Aorta (tissue), 5 donors: ENCODE results near the gene PLEKHN1. TPM values are rescaled to one million over a fixed set of nuclear protein-coding genes. Genes with fewer than 3 reads are reported as not detected.
"Not testable (repeated sequence)": the region's sequence is repeated elsewhere in the genome, so short reads cannot be mapped to it uniquely, and the experiment has no call there.

ENCODE experiments used
- ATAC-seq: fragments of 200-7000 bp; cut with Tn5 transposase; one replicate; pipeline ENCODE4 v1.9.1; 2022; ENCODE audit warnings: moderate library complexity; ENCODE audit not compliant: low FRiP score
- DNase-seq, 2 donors: peaks; one replicate each; pipeline ENCODE4 v3.0.0-alpha.2; 2020
- H3K27ac ChIP-seq, 2 donors: one replicate each; pipeline ENCODE4 v1.5.1; 2013; ENCODE audit warnings: low read length in 2 of 2, mild to moderate bottlenecking in 2 of 2, moderate library complexity in 2 of 2, control low read depth in 1 of 2, inconsistent platforms in 1 of 2, low read depth in 1 of 2
- H3K27me3 ChIP-seq, 2 donors: one replicate each; pipeline ENCODE4 v1.6.1; 2013; ENCODE audit warnings: control low read depth in 1 of 2, low read length in 1 of 2, mild to moderate bottlenecking in 1 of 2, moderate library complexity in 1 of 2; ENCODE audit not compliant: insufficient read depth in 2 of 2, control insufficient read depth in 1 of 2
- H3K36me3 ChIP-seq, 2 donors: one replicate each; pipeline ENCODE4 v1.6.1; 2013; ENCODE audit warnings: control low read depth in 1 of 2, low read length in 1 of 2, mild to moderate bottlenecking in 1 of 2; ENCODE audit not compliant: insufficient read depth in 2 of 2, control insufficient read depth in 1 of 2
- H3K4me1 ChIP-seq, 2 donors: one replicate each; pipeline ENCODE4 v1.6.1; 2013; ENCODE audit warnings: low read length in 2 of 2, control low read depth in 1 of 2, mild to moderate bottlenecking in 1 of 2, moderate library complexity in 1 of 2; ENCODE audit not compliant: insufficient read depth in 2 of 2, control insufficient read depth in 1 of 2
- H3K4me3 ChIP-seq, 2 donors: one replicate each; pipeline ENCODE4 v1.5.1; 2013; ENCODE audit warnings: low read length in 2 of 2, control low read depth in 1 of 2, mild to moderate bottlenecking in 1 of 2
- H3K9me3 ChIP-seq: one replicate; pipeline ENCODE4 v1.6.1; 2013; ENCODE audit warnings: mild to moderate bottlenecking, low read length; ENCODE audit not compliant: control insufficient read depth
- WGBS, 2 donors: extraction: QIAGEN DNeasy Blood & Tissue Kit; methylation state at CpG; one replicate each; pipeline ENCODE4 v1.1.7; 2013; 5-methylcytosine and 5-hydroxymethylcytosine counted together
- intact Hi-C, 2 donors: fragments of 100-400 bp; cut with DNase I; formaldehyde crosslinking; loops; one replicate each; pipeline versions ENCODE4 v1.14.2 to v1.15.0; 2022
- polyA plus RNA-seq, 2 donors: library from polyadenylated mRNA; stranded (reverse); fragments of 200-250 nt; gene quantifications; one replicate each; pipeline ENCODE4 v1.2.3, GENCODE V29; 2013
- total RNA-seq, 2 donors: library from RNA; stranded (reverse); fragmentation: NEBNext Ultra II Directional; extraction: Animal tissue kit (Norgen Biotek cat#: 25700); gene quantifications; one replicate each; pipeline ENCODE4 v1.2.1, GENCODE V29; 2021
- donor health status: healthy with polysubstance abuse.
- donor health status: Bipolar disorder and iron deficiency.
- donor health status: DM: no; HTN: no; CAD: no.
- donor health status: DM: no; HTN: no; CAD: no.
- donor health status: DM: yes; HTN: yes; CAD: no.

PLEKHN1 gene
- total and polyA plus RNA-seq, 4 donors = 0.13 to 1.2 (median 0.57) TPM

GRCh38 chr1:1003618-1004419, 37.5 kb downstream of the PLEKHN1 start:
- Histone ChIP-seq H3K36me3 (no peaks in the 10 kb centered on the region), H3K9me3 (no peaks in the 10 kb centered on the region), H3K4me1 (no peaks in the 10 kb centered on the region), H3K27ac (no peak overlapping the region), H3K27me3 (no peaks in the 10 kb centered on the region), H3K4me3 (no peak overlapping the region)
- DNase-seq (no peak), ATAC-seq (no peak)
- WGBS, 2 donors = 79 to 84% methylated on average over 22 of the region's 22 CpGs
- intact Hi-C loops = loop anchor here in 1 of 2 donors (10.0 kb wide), 1 partner anchor 79 kb away; the partner anchor contains the start of gene SAMD11

- no peaks in the 10 kb centered on the region for H3K4me1 ChIP-seq
- H3K9me3 ChIP-seq = no peaks in the 10 kb centered on the region
- no peak for DNase-seq
- intact Hi-C loops = loop anchor here in 1 of 2 donors (10.0 kb wide), 1 partner anchor 80 kb away; the partner anchor contains the start of gene SAMD11
- no peaks in the 10 kb centered on the region for H3K36me3 ChIP-seq
- H3K27ac ChIP-seq = no peak overlapping the region
- ATAC-seq = no peak
- no peaks in the 10 kb centered on the region for H3K27me3 ChIP-seq
- no peak overlapping the region for H3K4me3 ChIP-seq
- WGBS, 2 donors = 64 to 68% methylated on average over 7 of the region's 7 CpGs
Observed at GRCh38 chr1:1004420-1004779, 38.1 kb downstream of the PLEKHN1 start.

- ATAC-seq = no peak
- Histone ChIP-seq H3K9me3 (no peaks in the 10 kb centered on the region), H3K4me3 (no peak overlapping the region), H3K4me1 (no peaks in the 10 kb centered on the region), H3K36me3 (no peaks in the 10 kb centered on the region), H3K27ac (no peak overlapping the region), H3K27me3 (no peaks in the 10 kb centered on the region)
- DNase-seq = no peak
- intact Hi-C loops = loop anchor here in 1 of 2 donors (10.0 kb wide), 1 partner anchor 80 kb away; the partner anchor contains the start of gene SAMD11
- 24 to 29% methylated on average over 21 of the region's 21 CpGs for WGBS, 2 donors
Observed at GRCh38 chr1:1004780-1005697, 38.8 kb downstream of the PLEKHN1 start.

GRCh38 chr1:1005774-1006304, 39.6 kb downstream of the PLEKHN1 start:
- Histone ChIP-seq H3K27me3 (no peaks in the 10 kb centered on the region), H3K4me1 (no peaks in the 10 kb centered on the region), H3K36me3 (no peaks in the 10 kb centered on the region), H3K9me3 (no peaks in the 10 kb centered on the region), H3K27ac (no peak overlapping the region), H3K4me3 (no peak overlapping the region)
- WGBS, 2 donors = 26 to 34% methylated on average over 22 to 23 of the region's 23 CpGs
- ATAC-seq = no peak
- no peak for DNase-seq
- intact Hi-C loops = loop anchor here in 1 of 2 donors (10.0 kb wide), 1 partner anchor 81 kb away; the partner anchor contains the start of gene SAMD11

- no peaks in the 10 kb centered on the region for H3K36me3 ChIP-seq
- ATAC-seq (no peak), DNase-seq (no peak)
- no peaks in the 10 kb centered on the region for H3K9me3 ChIP-seq
- H3K27me3 ChIP-seq = no peaks in the 10 kb centered on the region
- no peak overlapping the region for H3K27ac ChIP-seq
- 77 to 81% methylated on average over 36 to 37 of the region's 37 CpGs for WGBS, 2 donors
- H3K4me3 ChIP-seq = no peak overlapping the region
- intact Hi-C loops = loop anchor here in 1 of 2 donors (10.0 kb wide), 1 partner anchor 82 kb away; the partner anchor contains the start of gene SAMD11
- no peaks in the 10 kb centered on the region for H3K4me1 ChIP-seq
Observed at GRCh38 chr1:1006305-1007159, 40.2 kb downstream of the PLEKHN1 start.

GRCh38 chr1:1010131-1010530, 43.8 kb downstream of the PLEKHN1 start:
- H3K9me3 ChIP-seq, H3K4me3 ChIP-seq, DNase-seq, H3K27me3 ChIP-seq, H3K27ac ChIP-seq, H3K36me3 ChIP-seq, intact Hi-C loops, ATAC-seq, H3K4me1 ChIP-seq: not testable (repeated sequence)
- 93 to 97% methylated on average over 8 of the region's 8 CpGs for WGBS, 2 donors

- Histone ChIP-seq H3K36me3 (no peaks in the 10 kb centered on the region), H3K27ac (no peak overlapping the region), H3K9me3 (no peaks in the 10 kb centered on the region), H3K4me3 (no peak overlapping the region), H3K27me3 (no peaks in the 10 kb centered on the region), H3K4me1 (no peaks in the 10 kb centered on the region)
- WGBS, 2 donors = 87 to 88% methylated on average over 14 of the region's 14 CpGs
- ATAC-seq = no peak
- intact Hi-C loops = no loop called here
- no peak for DNase-seq
Observed at GRCh38 chr1:1011396-1011949, 45.2 kb downstream of the PLEKHN1 start.
